LoVo (cell line): ENCODE measurements around the gene SLC27A5.

Experiments
- DNase-seq: peaks from one replicate; pipeline ENCODE4 v3.0.0-alpha.2; 2016; ENCODE audit warnings: low spot score

The SLC27A5 gene

GRCh38 chr19:58511353-58512208 is at the start of gene SLC27A5:
TSS of gene SLC27A5 (minus strand) at chr19:58511992. CDS start at chr19:58511955, 37 bp downstream.
- DNase-seq = no peak

GRCh38 chr19:58560921-58561320 is 49.1 kb upstream of the SLC27A5 start:
- DNase-seq = no peak

- DNase-seq = no peak
These were observed 48.5 kb upstream of the SLC27A5 start for GRCh38 chr19:58560007-58560887.

GRCh38 chr19:58559275-58560006 is 47.6 kb upstream of the SLC27A5 start:
- DNase-seq = peak; percentile 92

- DNase-seq = peak; percentile 98
These were observed 47.0 kb upstream of the SLC27A5 start for GRCh38 chr19:58558623-58559274.

GRCh38 chr19:58558066-58558622 is 46.4 kb upstream of the SLC27A5 start, which contains the start of gene UBE2M:
TSS of gene UBE2M (minus strand) at chr19:58558611. CDS start at chr19:58558381, 230 bp downstream.
- no peak for DNase-seq

GRCh38 chr19:58557221-58558065 is 45.7 kb upstream of the SLC27A5 start:
- no peak for DNase-seq

- DNase-seq = no peak
These were observed 44.9 kb upstream of the SLC27A5 start for GRCh38 chr19:58556622-58557220.

- no peak for DNase-seq
These were observed 44.3 kb upstream of the SLC27A5 start for GRCh38 chr19:58555920-58556621.

- no peak for DNase-seq
These were observed 43.6 kb upstream of the SLC27A5 start for GRCh38 chr19:58555369-58555885.

GRCh38 chr19:58554494-58555368 is 42.9 kb upstream of the SLC27A5 start, which contains the start of gene CHMP2A:
TSS of gene CHMP2A (minus strand) at chr19:58555105. CDS start at chr19:58554212, 893 bp downstream.
- DNase-seq = peak; percentile 95

GRCh38 chr19:58553799-58554493 is 42.2 kb upstream of the SLC27A5 start:
- DNase-seq = no peak

GRCh38 chr19:58552655-58553054 is 40.9 kb upstream of the SLC27A5 start:
- DNase-seq = no peak

GRCh38 chr19:58551577-58552471 is 40.0 kb upstream of the SLC27A5 start:
- no peak for DNase-seq

GRCh38 chr19:58551123-58551497 is 39.3 kb upstream of the SLC27A5 start:
- no peak for DNase-seq
